B cell (primary cell): Measurements from ENCODE around the gene CDC42BPG. TPM values are rescaled to one million over a fixed set of nuclear protein-coding genes. Genes with fewer than 3 reads are reported as not detected.

Experiments used
- ATAC-seq: fragments of 200-7000 bp; cut with Tn5 transposase; one replicate; pipeline ENCODE4 v1.10.0; 2021; ENCODE audit warnings: low read depth, mild to moderate bottlenecking, moderate number of reproducible peaks, moderate library complexity
- CTCF ChIA-PET: fragments of 350-600 bp; sonication (Branson Sonifier 250); formaldehyde crosslinking; loops from one replicate; lab custom pipeline; 2021; ENCODE audit warnings: antibody characterized with exemption, inconsistent platforms; lab: Charles Lee
- POLR2A ChIA-PET: fragments of 350-600 bp; sonication (Branson Sonifier 250); formaldehyde crosslinking; loops from one replicate; lab custom pipeline; 2021; ENCODE audit warnings: antibody characterized with exemption; lab: Charles Lee
- DNase-seq: peaks from one replicate; pipeline ENCODE4 v3.0.0; 2013
- H2AFZ ChIP-seq: 2 replicates; pipeline ENCODE4 v1.6.1; 2012; ENCODE audit warnings: mild to moderate bottlenecking, low read depth, low read length; ENCODE audit not compliant: insufficient read depth, poor library complexity, severe bottlenecking
- H3K27ac ChIP-seq, 2 donors: 1 replicate in 1 of 2; 2 replicates in 1 of 2; pipeline ENCODE4 v1.5.1; 2012 to 2013; ENCODE audit warnings: low read length in 2 of 2, mild to moderate bottlenecking in 2 of 2, moderate library complexity in 1 of 2
- H3K27me3 ChIP-seq, 4 experiments: fragments of 200-600 bp in 1 of 4; sonication (generic) in 1 of 4; replicated peaks in 1 of 4; 1 replicate in 2 of 4; 2 replicates in 2 of 4; pipeline versions ENCODE4 v1.6.1 to v1.7.0; 2013 to 2016; ENCODE audit warnings: low read length in 3 of 4, mild to moderate bottlenecking in 2 of 4, mixed read lengths in 1 of 4, moderate library complexity in 1 of 4; ENCODE audit not compliant: insufficient read depth in 4 of 4, control insufficient read depth in 3 of 4; ENCODE audit errors: control extremely low read depth in 1 of 4
- H3K36me3 ChIP-seq, 2 experiments: replicated peaks in 1 of 2; 1 replicate in 1 of 2; 2 replicates in 1 of 2; pipeline versions ENCODE4 v1.6.1 to v1.7.1; 2013; ENCODE audit warnings: low read length in 1 of 2; ENCODE audit not compliant: insufficient read depth in 2 of 2, control insufficient read depth in 1 of 2; ENCODE audit errors: control extremely low read depth in 1 of 2, extremely low read depth in 1 of 2
- H3K4me1 ChIP-seq, 2 donors: fragments of 200-600 bp in 1 of 2; sonication (generic) in 1 of 2; 1 replicate in 1 of 2; 2 replicates in 1 of 2; pipeline versions ENCODE4 v1.5.1 to v1.6.1; 2013 to 2017; ENCODE audit warnings: low read length in 2 of 2; ENCODE audit not compliant: control insufficient read depth in 2 of 2, insufficient read depth in 2 of 2
- H3K4me2 ChIP-seq: replicated peaks from 2 replicates; pipeline ENCODE3; 2012; ENCODE audit warnings: mild to moderate bottlenecking, low read depth, low read length; ENCODE audit not compliant: poor library complexity, severe bottlenecking
- H3K4me3 ChIP-seq, 5 experiments: fragments of 200-600 bp in 1 of 5; sonication (generic) in 1 of 5; 1 replicate in 3 of 5; 2 replicates in 2 of 5; pipeline versions ENCODE4 v1.5.1 to v1.7.0; 2011 to 2016; ENCODE audit warnings: low read length in 4 of 5, mild to moderate bottlenecking in 4 of 5, low read depth in 2 of 5, control low read depth in 1 of 5, moderate library complexity in 1 of 5; ENCODE audit not compliant: insufficient read depth in 1 of 5; ENCODE audit errors: control extremely low read depth in 1 of 5, extremely low read depth in 1 of 5
- H3K79me2 ChIP-seq: fragments of 200-600 bp; sonication (generic); one replicate; pipeline ENCODE4 v1.6.0; 2016; ENCODE audit warnings: low read length; ENCODE audit not compliant: control insufficient read depth, insufficient read depth
- H3K9ac ChIP-seq: fragments of 200-600 bp; sonication (generic); 2 replicates; pipeline ENCODE4 v1.6.1; 2017; ENCODE audit warnings: mild to moderate bottlenecking, low read length, moderate library complexity
- H3K9me3 ChIP-seq, 3 donors: one replicate each; pipeline versions ENCODE4 v1.6.1 to v1.7.1; 2013; ENCODE audit warnings: low read length in 2 of 3; ENCODE audit not compliant: control insufficient read depth in 2 of 3, insufficient read depth in 1 of 3; ENCODE audit errors: control extremely low read depth in 1 of 3
- H4K20me1 ChIP-seq: 2 replicates; pipeline ENCODE4 v1.6.0; 2012; ENCODE audit warnings: mild to moderate bottlenecking, low read length; ENCODE audit not compliant: insufficient read depth, control insufficient read depth, poor library complexity, severe bottlenecking
- H3K27ac Mint-ChIP-seq: one replicate; pipeline ENCODE4 v1.8.0; 2021; ENCODE audit warnings: mixed read lengths
- H3K27me3 Mint-ChIP-seq: one replicate; pipeline ENCODE4 v1.8.0; 2021; ENCODE audit warnings: mixed read lengths
- H3K4me1 Mint-ChIP-seq: one replicate; pipeline ENCODE4 v1.8.0; 2021; ENCODE audit warnings: mixed read lengths
- H3K4me3 Mint-ChIP-seq: one replicate; pipeline ENCODE4 v1.8.0; 2021; ENCODE audit warnings: mixed read lengths
- H3K9me3 Mint-ChIP-seq: one replicate; pipeline ENCODE4 v1.8.0; 2022; ENCODE audit warnings: mixed read lengths; ENCODE audit not compliant: insufficient read depth
- CTCF ChIP-seq: fragments of 200-600 bp; IDR thresholded peaks from one replicate; pipeline ENCODE4 v1.8.0; 2022; ENCODE audit warnings: antibody characterized with exemption, mild to moderate bottlenecking
- EZH2 ChIP-seq: IDR thresholded peaks from 2 replicates; pipeline ENCODE4 v1.6.1; 2012; ENCODE audit warnings: borderline replicate concordance, low read depth, mild to moderate bottlenecking, moderate library complexity, low read length; ENCODE audit not compliant: insufficient read depth, poor library complexity, severe bottlenecking
- WGBS: methylation state at CpG from one replicate; pipeline ENCODE4 v1.1.5; 2013; ENCODE audit warnings: missing lambda C conversion rate; ENCODE audit not compliant: insufficient coverage; 5-methylcytosine and 5-hydroxymethylcytosine counted together
- intact Hi-C: fragments of 100-400 bp; cut with micrococcal nuclease; formaldehyde crosslinking; loops from one replicate; pipeline ENCODE4 v1.10.0; 2022
- polyA plus RNA-seq: library from polyadenylated mRNA; depleted of rRNA; stranded (reverse); fragments of >200 nt; gene quantifications from 2 replicates; pipeline ENCODE4 v1.2.3, GENCODE V29; 2012
- total RNA-seq, 2 donors: library from RNA; stranded (reverse); fragments of 120-200 nt in 1 of 2; gene quantifications; 1 replicate in 1 of 2; 2 replicates in 1 of 2; pipeline versions ENCODE4 v1.2.3 to v1.2.4, GENCODE V29; 2013 to 2022

The CDC42BPG gene
- total and polyA plus RNA-seq, 2 donors (not counting 1 experiment from before 2014, with no cell fraction given): 3.7 to 8.7 TPM

GRCh38 chr11:64836448-64837072 is 7.9 kb downstream of the CDC42BPG start:
- no peak for TF ChIP-seq CTCF
- no peak for TF ChIP-seq EZH2
- Histone ChIP-seq H2AFZ (no peak overlapping the region), H3K4me3 (no peak overlapping the region), H3K9ac (no peak overlapping the region), H3K79me2 (no peaks in the 10 kb centered on the region), H3K9me3 (no peaks in the 10 kb centered on the region), H3K4me2 (no peak overlapping the region), H3K4me1 (peaks cover 0 to 4% of the 10 kb centered on the region in 2 donors), H3K27me3 (no peaks in the 10 kb centered on the region), H3K27ac (no peak overlapping the region), H3K36me3 (peaks cover 0 to 11% of the 10 kb centered on the region in 2 experiments), H4K20me1 (no peaks in the 10 kb centered on the region)
- Mint-ChIP-seq H3K4me3 (no peak overlapping the region), H3K9me3 (no peaks in the 10 kb centered on the region), H3K27me3 (no peaks in the 10 kb centered on the region), H3K4me1 (no peaks in the 10 kb centered on the region), H3K27ac (no peak overlapping the region)
- CTCF ChIA-PET: no interaction called here
- ATAC-seq (no peak), DNase-seq (no peak)
- intact Hi-C loops: no loop called here
- 92% methylated on average over 9 of the region's 16 CpGs for WGBS
- POLR2A ChIA-PET: interaction anchor here (0.5 kb wide), 1 partner anchor 11 kb away, joined by 3 read pairs; no protein-coding TSS in a partner anchor
